Erythroblast (primary cell): Measurements from ENCODE around the gene RORB.
"Not testable (repeated sequence)": the region's sequence is repeated elsewhere in the genome, so short reads cannot be mapped to it uniquely, and the experiment has no call there.

Experiments
- DNase-seq, 2 experiments: peaks; one replicate each; lab custom pipeline; 2025; lab: John Stamatoyannopoulos, UW
- GATA1 ChIP-seq: IDR thresholded peaks from 2 replicates; pipeline ENCODE4 v1.6.1; 2011; ENCODE audit warnings: low read depth, mild to moderate bottlenecking, control low read depth, low read length, moderate library complexity
- POLR2A ChIP-seq: IDR thresholded peaks from 2 replicates; pipeline ENCODE4 v1.6.1; 2011; ENCODE audit warnings: mild to moderate bottlenecking, low read length

RORB gene

GRCh38 chr9:74499770-74500583 is 2.8 kb downstream of the RORB start:
- no peak for TF ChIP-seq GATA1
- TF ChIP-seq POLR2A, result no peak
- no peak for DNase-seq

GRCh38 chr9:74500584-74500924 is 3.4 kb downstream of the RORB start:
- no peak for DNase-seq
- no peak for TF ChIP-seq POLR2A
- TF ChIP-seq GATA1, result no peak

- no peak for DNase-seq
- TF ChIP-seq POLR2A, result no peak
- no peak for TF ChIP-seq GATA1
Observed at GRCh38 chr9:74501570-74501969, 4.4 kb downstream of the RORB start.

GRCh38 chr9:74503219-74503618 is 6.1 kb downstream of the RORB start:
- TF ChIP-seq POLR2A (no peak), GATA1 (no peak)
- DNase-seq, result no peak

GRCh38 chr9:74503666-74504065 is 6.5 kb downstream of the RORB start:
- no peak for DNase-seq
- TF ChIP-seq POLR2A (no peak), GATA1 (no peak)

GRCh38 chr9:74511333-74511732 is 14.2 kb downstream of the RORB start:
- TF ChIP-seq GATA1, result no peak
- TF ChIP-seq POLR2A, result no peak
- DNase-seq, result no peak

- TF ChIP-seq POLR2A (no peak), GATA1 (no peak)
- no peak for DNase-seq
Observed at GRCh38 chr9:74512416-74512815, 15.3 kb downstream of the RORB start.

- TF ChIP-seq POLR2A (no peak), GATA1 (no peak)
- DNase-seq, result no peak
Observed at GRCh38 chr9:74513221-74513620, 16.1 kb downstream of the RORB start.

GRCh38 chr9:74517188-74517587 is 20.1 kb downstream of the RORB start:
- TF ChIP-seq POLR2A (no peak), GATA1 (no peak)
- no peak for DNase-seq

- no peak for DNase-seq
- TF ChIP-seq POLR2A (no peak), GATA1 (no peak)
Observed at GRCh38 chr9:74519419-74519818, 22.3 kb downstream of the RORB start.

- no peak for TF ChIP-seq POLR2A
- TF ChIP-seq GATA1, result no peak
- DNase-seq, result no peak
Observed at GRCh38 chr9:74521009-74521408, 23.9 kb downstream of the RORB start.

GRCh38 chr9:74524289-74524688 is 27.2 kb downstream of the RORB start:
- DNase-seq, result no peak
- no peak for TF ChIP-seq POLR2A
- TF ChIP-seq GATA1, result no peak

GRCh38 chr9:74526215-74526614 is 29.1 kb downstream of the RORB start:
- no peak for DNase-seq
- TF ChIP-seq GATA1 (no peak), POLR2A (no peak)

- TF ChIP-seq GATA1 (no peak), POLR2A (no peak)
- DNase-seq, result no peak
Observed at GRCh38 chr9:74527718-74528117, 30.6 kb downstream of the RORB start.

- no peak for DNase-seq
- TF ChIP-seq GATA1 (no peak), POLR2A (no peak)
Observed at GRCh38 chr9:74528207-74528606, 31.1 kb downstream of the RORB start.

GRCh38 chr9:74530458-74530857 is 33.3 kb downstream of the RORB start:
- not testable (repeated sequence) for DNase-seq
